T-helper 2 cell treated with Interferon-gamma antibody and Interleukin-4, amounts not matched to agents 100 ng/mL and 5 ng/mL, for 36 hours (primary cell): Measurements from ENCODE around the gene SLC5A10. TPM values are rescaled to one million over a fixed set of nuclear protein-coding genes. Genes with fewer than 3 reads are reported as not detected.
"Not testable (repeated sequence)": the region's sequence is repeated elsewhere in the genome, so short reads cannot be mapped to it uniquely, and the experiment has no call there.

Experiments
- intact Hi-C: fragments of 100-400 bp; cut with micrococcal nuclease; formaldehyde crosslinking; loops from one replicate; pipeline ENCODE4 v1.15.1; 2023
- total RNA-seq: library from RNA; stranded (reverse); gene quantifications from 2 replicates; pipeline ENCODE4 v1.2.3, GENCODE V29; 2022

SLC5A10 gene
- total RNA-seq, 1 donor from 2014 or later, result not detected

GRCh38 chr17:19016881-19017280 lies 64.9 kb downstream of the SLC5A10 start:
- intact Hi-C loops, result no loop called here

GRCh38 chr17:19017401-19017800 lies 65.4 kb downstream of the SLC5A10 start:
- intact Hi-C loops, result no loop called here

DNA sequence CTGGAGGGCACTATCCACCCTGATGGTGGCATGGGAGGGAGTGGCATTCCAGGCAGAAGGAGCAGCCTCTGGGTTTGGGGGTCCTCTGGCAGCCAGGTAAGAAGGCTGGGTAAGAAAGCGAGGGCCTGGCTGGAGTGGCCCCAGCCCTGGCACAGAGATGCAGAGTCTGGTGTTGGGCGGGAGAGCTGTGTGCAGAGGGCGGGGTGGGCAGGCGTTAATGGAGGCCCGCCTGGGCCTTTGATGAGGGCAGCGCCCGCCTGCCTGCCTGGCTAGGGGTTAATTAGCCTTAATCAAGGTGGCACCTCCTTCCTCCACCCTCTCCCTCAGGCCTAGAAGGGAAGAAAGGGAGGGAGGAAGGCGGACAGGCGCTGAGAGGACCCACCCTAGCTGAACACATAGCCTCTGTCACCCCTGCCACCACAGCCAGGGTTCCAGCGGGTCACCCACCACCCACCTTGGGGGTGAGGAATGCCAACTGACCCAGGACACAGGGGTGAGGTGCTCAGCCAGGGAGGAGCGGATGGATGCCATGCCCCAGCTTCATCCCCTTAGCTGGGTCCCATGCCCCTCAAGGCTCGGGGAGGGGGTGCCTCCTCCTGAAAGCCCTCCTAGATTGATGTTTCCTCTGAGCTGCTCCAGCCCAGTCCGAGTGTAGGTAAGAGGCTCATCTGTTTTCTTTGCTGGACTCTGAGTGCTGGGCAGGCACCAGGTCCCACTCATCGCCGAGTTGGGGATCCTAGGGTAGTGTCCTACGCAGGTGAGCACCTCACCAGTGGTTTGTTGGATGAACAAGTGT lies 66.0 kb downstream of the SLC5A10 start:
- intact Hi-C loops, result no loop called here

- intact Hi-C loops, result no loop called here
These were observed 66.6 kb downstream of the SLC5A10 start for GRCh38 chr17:19018600-19018950.

GRCh38 chr17:19019041-19019941 lies 67.3 kb downstream of the SLC5A10 start:
- intact Hi-C loops, result no loop called here

DNA sequence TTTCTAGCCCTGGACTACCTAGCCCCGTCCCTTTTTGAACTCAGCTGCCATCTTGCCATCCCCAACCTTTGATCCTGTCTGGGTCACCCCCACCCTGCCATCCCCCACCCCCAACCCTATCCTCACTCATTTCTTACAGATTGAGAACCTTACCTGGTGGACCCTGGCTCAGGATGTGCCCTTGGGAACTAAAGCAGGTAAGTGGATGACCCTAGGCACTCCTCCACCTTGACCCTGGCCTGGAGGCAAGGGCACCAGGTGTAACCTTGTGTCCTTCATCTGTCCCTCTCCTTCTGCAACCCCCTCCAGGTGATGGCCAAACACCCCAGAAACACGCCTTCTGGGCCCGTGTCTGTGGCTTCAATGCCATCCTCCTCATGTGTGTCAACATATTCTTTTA lies 68.1 kb downstream of the SLC5A10 start:
- intact Hi-C loops, result no loop called here

- intact Hi-C loops, result not testable (repeated sequence)
These were observed 69.2 kb downstream of the SLC5A10 start for GRCh38 chr17:19021011-19021621.

DNA sequence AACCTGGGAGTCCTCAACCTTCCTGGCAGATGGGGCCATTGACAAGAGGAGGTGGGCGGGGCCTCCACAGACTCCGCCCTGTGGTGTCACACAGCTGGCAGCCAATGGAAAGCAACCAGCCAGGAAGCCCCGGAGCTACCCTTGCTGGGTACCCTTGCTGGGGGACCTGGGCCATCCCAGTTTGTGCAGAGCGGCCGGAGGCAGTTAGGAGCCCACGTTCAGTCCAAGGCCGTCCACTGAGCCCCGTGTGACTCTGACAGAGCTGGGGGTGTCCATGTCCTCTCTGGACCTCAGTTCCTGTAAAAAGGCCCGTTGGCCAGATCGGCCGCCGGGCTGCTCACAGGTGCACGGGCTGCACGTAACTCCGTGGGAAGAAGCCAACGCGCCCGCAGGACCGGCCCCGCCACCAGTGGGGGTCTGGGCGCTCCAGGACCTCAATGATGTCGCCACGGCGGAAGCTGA lies 69.7 kb downstream of the SLC5A10 start:
- intact Hi-C loops, result no loop called here

DNA sequence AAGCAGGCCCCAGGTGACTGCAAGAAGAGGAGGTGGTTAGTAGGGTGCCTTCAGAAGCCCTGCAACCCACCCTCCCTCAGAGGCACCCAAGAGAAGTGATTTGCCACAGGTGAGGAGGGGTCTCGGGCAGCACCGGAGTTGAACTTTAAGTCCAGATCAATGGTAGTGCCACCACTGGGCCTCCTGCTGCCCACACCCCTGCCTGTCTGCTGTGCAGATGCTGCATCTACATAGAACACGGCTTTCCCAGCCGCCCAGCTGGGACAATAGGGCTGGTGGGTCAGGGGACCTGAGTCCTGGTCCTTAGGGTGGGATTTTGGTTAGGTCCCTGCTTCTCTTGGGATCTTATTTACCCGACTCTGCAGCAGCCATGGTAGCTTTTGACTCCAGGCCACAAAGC lies 70.2 kb downstream of the SLC5A10 start:
- intact Hi-C loops, result no loop called here

DNA sequence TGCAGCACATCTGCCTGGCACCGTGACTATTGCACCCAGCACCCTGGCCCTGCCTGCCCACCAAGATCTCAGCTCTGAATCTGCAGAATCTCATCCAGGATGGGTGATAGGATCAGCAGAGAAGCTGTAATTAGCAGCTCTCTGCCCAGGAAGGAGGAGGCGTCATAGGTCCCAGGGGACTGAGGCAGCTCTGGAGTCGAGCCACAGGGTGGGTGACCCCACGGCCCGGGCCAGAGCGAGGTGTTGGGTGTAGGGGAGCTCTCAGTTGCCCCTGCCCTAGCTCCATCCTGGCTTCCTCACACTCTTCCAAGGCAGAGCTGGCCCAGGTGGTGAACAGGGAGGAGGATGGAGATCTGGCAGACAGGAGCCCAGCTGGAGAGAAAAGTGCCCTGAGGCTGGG lies 70.8 kb downstream of the SLC5A10 start:
- intact Hi-C loops, result no loop called here

GRCh38 chr17:19023209-19023999 lies 71.4 kb downstream of the SLC5A10 start:
- intact Hi-C loops, result no loop called here

DNA sequence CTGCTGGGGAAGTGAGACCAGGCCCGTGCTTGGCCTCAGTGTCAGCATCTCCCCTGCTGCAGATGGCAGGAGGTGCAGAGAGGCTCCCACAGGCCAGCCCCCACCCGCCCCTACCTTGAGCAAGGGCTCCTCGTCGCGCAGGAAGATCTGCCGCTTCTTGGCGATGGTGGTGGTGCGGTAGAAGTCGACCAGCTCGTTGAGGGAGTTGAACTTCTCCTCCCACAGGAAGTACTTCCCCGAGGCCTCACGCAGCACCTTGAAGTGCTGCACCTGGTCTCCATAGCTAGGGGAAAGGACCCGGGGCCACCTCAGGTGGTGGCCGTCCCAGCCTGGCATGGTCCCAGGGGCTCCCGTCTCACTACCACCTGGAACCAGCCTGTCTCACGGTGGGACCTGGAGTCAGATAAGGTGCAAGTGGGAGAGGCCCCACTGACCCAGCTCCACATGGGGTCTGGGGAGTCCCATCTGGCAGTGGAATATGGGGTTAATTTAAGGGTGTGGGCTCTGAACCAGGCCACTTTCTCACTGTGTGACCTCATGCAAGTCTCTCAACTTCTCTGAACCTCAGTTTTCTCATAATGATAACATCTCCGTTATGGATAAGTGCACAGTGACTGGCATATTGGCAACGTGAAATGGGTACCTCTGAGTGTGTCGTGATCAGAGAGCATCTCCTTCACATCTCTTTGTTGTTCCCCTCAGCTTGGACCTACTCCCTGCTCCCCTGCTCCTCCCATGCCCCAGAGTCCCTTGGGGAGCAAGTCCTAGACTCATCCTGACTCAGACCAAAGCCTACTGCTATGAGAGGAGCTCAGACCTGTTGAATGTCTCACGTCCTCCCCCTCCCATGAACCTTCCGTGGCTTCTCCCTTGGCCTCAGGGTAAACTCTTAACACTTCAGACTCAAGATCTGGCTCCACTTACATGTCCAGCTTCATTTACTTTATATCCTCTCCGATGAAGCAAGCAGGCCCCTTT lies 72.4 kb downstream of the SLC5A10 start:
- intact Hi-C loops, result no loop called here

DNA sequence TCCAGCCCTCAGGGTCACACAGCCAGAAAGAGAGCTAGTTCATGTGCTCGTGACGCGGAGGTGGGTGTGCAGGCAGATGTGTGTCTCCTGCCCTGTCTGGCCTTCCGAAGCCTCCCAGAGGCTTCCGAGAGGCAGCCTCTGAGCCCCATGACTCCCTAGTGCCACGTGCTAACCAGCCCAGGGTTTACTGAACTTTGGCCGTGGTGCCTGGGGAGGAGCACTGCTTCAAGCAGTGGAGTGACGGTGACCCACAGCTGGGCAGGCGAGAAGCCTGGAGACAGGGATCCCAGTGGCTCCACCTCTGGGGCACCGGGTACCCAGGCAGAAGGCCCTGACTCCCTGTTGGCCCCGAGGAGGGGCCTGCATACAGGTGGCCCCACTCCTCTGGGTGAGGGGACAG lies 76.7 kb downstream of the SLC5A10 start:
- intact Hi-C loops, result not testable (repeated sequence)

GRCh38 chr17:19029740-19030139 lies 77.8 kb downstream of the SLC5A10 start:
- intact Hi-C loops, result not testable (repeated sequence)

DNA sequence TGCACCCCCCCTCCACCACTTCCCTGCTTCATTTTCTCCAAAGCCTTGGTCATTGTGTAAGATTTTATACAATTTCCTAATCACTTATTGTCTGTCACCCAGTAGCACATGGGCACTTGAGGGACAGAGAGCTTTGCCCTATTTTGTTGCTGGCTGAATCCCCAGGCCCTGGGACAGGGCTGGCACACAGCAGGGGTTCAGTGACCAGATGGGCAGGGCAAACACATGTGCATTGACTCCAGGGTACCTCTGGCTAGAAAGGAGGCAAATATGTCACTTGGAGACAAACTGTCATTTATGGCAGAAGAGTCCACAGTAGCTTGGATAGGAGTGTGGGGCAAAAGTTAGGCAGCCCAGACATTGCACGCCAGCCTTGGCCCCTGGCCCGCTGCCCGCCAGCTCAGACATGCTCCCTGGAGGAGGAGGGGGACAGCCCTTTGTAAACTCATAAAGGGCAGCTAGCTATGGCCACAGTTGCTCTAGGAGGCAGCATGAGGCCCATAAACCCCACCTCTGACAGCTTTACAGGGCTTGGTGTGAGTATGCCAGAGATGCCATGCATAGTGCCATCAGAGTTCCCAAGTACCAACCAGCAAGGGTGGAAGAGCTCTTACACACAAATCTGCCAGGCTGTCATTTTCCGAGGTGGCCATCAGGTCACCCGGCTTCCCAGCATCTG lies 78.9 kb downstream of the SLC5A10 start:
- intact Hi-C loops, result not testable (repeated sequence)

GRCh38 chr17:19031729-19032128 lies 79.8 kb downstream of the SLC5A10 start:
- intact Hi-C loops, result not testable (repeated sequence)

GRCh38 chr17:19032377-19032988 lies 80.5 kb downstream of the SLC5A10 start:
- intact Hi-C loops, result not testable (repeated sequence)

- intact Hi-C loops, result not testable (repeated sequence)
These were observed 84.2 kb downstream of the SLC5A10 start for GRCh38 chr17:19036186-19036585.

DNA sequence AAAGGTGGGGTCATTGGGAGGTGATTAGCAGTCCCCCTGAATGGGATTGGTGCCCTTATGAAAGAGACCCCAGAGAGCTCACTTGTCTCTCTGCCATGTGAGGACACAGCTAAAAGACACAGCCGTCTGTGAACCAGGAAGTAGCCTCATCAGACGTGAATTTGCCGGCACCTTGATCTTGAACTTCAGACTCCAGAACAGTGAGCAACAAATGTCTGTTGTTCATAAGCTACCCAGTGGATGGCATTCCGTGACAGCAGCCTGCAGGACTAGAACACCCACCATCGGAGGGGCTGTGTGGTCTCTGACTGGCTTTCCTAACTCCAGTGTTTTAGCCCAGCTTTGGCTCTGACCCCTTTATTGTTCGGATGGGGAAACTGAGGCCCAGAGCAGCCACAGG lies 85.6 kb downstream of the SLC5A10 start:
- intact Hi-C loops, result not testable (repeated sequence)
